Kasumi-1 (cell line): ENCODE measurements around the gene CD59.
"Not testable (repeated sequence)": the region's sequence is repeated elsewhere in the genome, so short reads cannot be mapped to it uniquely, and the experiment has no call there.

Experiments
- DNase-seq, 2 experiments: peaks; one replicate each; lab custom pipeline; 2025; lab: John Stamatoyannopoulos, UW

The CD59 gene

GRCh38 chr11:33742249-33742851 is 6.1 kb upstream of the CD59 start:
- peak; percentile 37 to 66 for DNase-seq

GRCh38 chr11:33741806-33742205 is 5.6 kb upstream of the CD59 start:
- no peak for DNase-seq

GRCh38 chr11:33737362-33737821 is 1.2 kb upstream of the CD59 start:
- DNase-seq = no peak

GRCh38 chr11:33735271-33736147 is 714 bp downstream of the CD59 start:
- peak; percentile 17 to 18 for DNase-seq

GRCh38 chr11:33734441-33735270 is 1.6 kb downstream of the CD59 start:
- DNase-seq = no peak

GRCh38 chr11:33733980-33734379 is 2.2 kb downstream of the CD59 start:
- DNase-seq = no peak

GRCh38 chr11:33731723-33732531 is 4.3 kb downstream of the CD59 start:
- DNase-seq = peak; percentile 83

GRCh38 chr11:33730716-33731115 is 5.5 kb downstream of the CD59 start:
- DNase-seq = no peak

GRCh38 chr11:33729072-33729664 is 7.1 kb downstream of the CD59 start:
- DNase-seq = not testable (repeated sequence)

GRCh38 chr11:33727539-33727938 is 8.7 kb downstream of the CD59 start:
- not testable (repeated sequence) for DNase-seq

- DNase-seq = no peak
Observed at GRCh38 chr11:33725496-33725895, 10.7 kb downstream of the CD59 start.

GRCh38 chr11:33724644-33725035 is 11.6 kb downstream of the CD59 start:
- peak; percentile 38 for DNase-seq

GRCh38 chr11:33723238-33723881 is 12.9 kb downstream of the CD59 start:
- peak; percentile 4 to 12 for DNase-seq

- DNase-seq = no peak
Observed at GRCh38 chr11:33722590-33723234, 13.5 kb downstream of the CD59 start.

GRCh38 chr11:33721984-33722383 is 14.2 kb downstream of the CD59 start:
- DNase-seq = no peak

GRCh38 chr11:33721426-33721825 is 14.8 kb downstream of the CD59 start:
- DNase-seq = peak in 1 of 2 experiments; percentile 7

- DNase-seq = no peak
Observed at GRCh38 chr11:33719587-33719986, 16.6 kb downstream of the CD59 start.

- no peak for DNase-seq
Observed at GRCh38 chr11:33718440-33718839, 17.8 kb downstream of the CD59 start.

GRCh38 chr11:33716243-33716642 is 20.0 kb downstream of the CD59 start:
- peak; percentile 39 to 47 for DNase-seq

GRCh38 chr11:33713856-33714398 is 22.3 kb downstream of the CD59 start:
- no peak for DNase-seq
